Fibroblast of villous mesenchyme (primary cell): Measurements from ENCODE around the gene ATF6. TPM values are rescaled to one million over a fixed set of nuclear protein-coding genes. Genes with fewer than 3 reads are reported as not detected.

Experiments used
- DNase-seq: peaks from one replicate; pipeline ENCODE4 v3.0.0-alpha.2; 2010; ENCODE audit warnings: low read depth
- H3K4me3 ChIP-seq: 2 replicates; pipeline ENCODE4 v1.5.1; 2011; ENCODE audit warnings: low read depth, mild to moderate bottlenecking, low read length
- CTCF ChIP-seq: IDR thresholded peaks from 2 replicates; pipeline ENCODE4 v1.5.1; 2012; ENCODE audit warnings: low read depth, mild to moderate bottlenecking, low read length; ENCODE audit not compliant: insufficient read depth
- total RNA-seq: library from RNA; depleted of rRNA; stranded (reverse); fragments of >200 nt; gene quantifications from 2 replicates; pipeline ENCODE4 v1.2.3, GENCODE V29; 2012

Gene ATF6
- total RNA-seq, 1 donor, result 32.8 TPM

- H3K4me3 ChIP-seq, result no peak overlapping the region
- no peak for DNase-seq
- no peak for TF ChIP-seq CTCF
Measured at GRCh38 chr1:161989108-161989507, 223.0 kb downstream of the ATF6 start.

- TF ChIP-seq CTCF, result no peak
- H3K4me3 ChIP-seq, result no peak overlapping the region
- DNase-seq, result no peak
Measured at GRCh38 chr1:161989786-161990185, 223.7 kb downstream of the ATF6 start.

- DNase-seq, result no peak
- TF ChIP-seq CTCF, result no peak
- H3K4me3 ChIP-seq, result no peak overlapping the region
Measured at GRCh38 chr1:161993576-161993975, 227.5 kb downstream of the ATF6 start.

- TF ChIP-seq CTCF, result no peak
- no peak overlapping the region for H3K4me3 ChIP-seq
- peak; percentile 73 for DNase-seq
Measured at GRCh38 chr1:161994175-161994668, 228.1 kb downstream of the ATF6 start.

- TF ChIP-seq CTCF, result no peak
- H3K4me3 ChIP-seq, result no peak overlapping the region
- DNase-seq, result no peak
Measured at GRCh38 chr1:161997152-161997551, 231.0 kb downstream of the ATF6 start.

- DNase-seq, result no peak
- H3K4me3 ChIP-seq, result no peak overlapping the region
- no peak for TF ChIP-seq CTCF
Measured at GRCh38 chr1:161998811-161999210, 232.7 kb downstream of the ATF6 start.
